Mesenchymal stem cell (in vitro differentiated cells and primary cell): ENCODE data around the gene P4HB.

Experiments
- DNase-seq: peaks from one replicate; pipeline ENCODE4 v3.0.0-alpha.2; 2013
- H2AFZ ChIP-seq: one replicate; pipeline ENCODE4 v1.6.1; 2013; ENCODE audit warnings: low read depth, mild to moderate bottlenecking, control low read depth, inconsistent platforms, low read length, moderate library complexity
- H2AK5ac ChIP-seq: 2 replicates; pipeline ENCODE4 v1.6.1; 2013; ENCODE audit warnings: low read length, moderate library complexity, mild to moderate bottlenecking, inconsistent platforms; ENCODE audit not compliant: severe bottlenecking
- H2BK120ac ChIP-seq: one replicate; pipeline ENCODE4 v1.6.1; 2013; ENCODE audit warnings: low read depth, mild to moderate bottlenecking, inconsistent platforms, low read length, moderate library complexity
- H2BK12ac ChIP-seq, 2 experiments: one replicate each; pipeline ENCODE4 v1.6.1; 2013; ENCODE audit warnings: inconsistent platforms in 2 of 2, low read length in 2 of 2, mild to moderate bottlenecking in 2 of 2, moderate library complexity in 2 of 2, control low read depth in 1 of 2
- H2BK15ac ChIP-seq: one replicate; pipeline ENCODE4 v1.6.1; 2013; ENCODE audit warnings: mild to moderate bottlenecking, low read depth, inconsistent platforms; ENCODE audit not compliant: poor library complexity, severe bottlenecking
- H2BK5ac ChIP-seq: 2 replicates; pipeline ENCODE4 v1.6.1; 2013; ENCODE audit warnings: low read depth, mild to moderate bottlenecking, low read length, control low read depth, inconsistent platforms; ENCODE audit not compliant: poor library complexity, severe bottlenecking
- H3K14ac ChIP-seq, 2 experiments: one replicate each; pipeline ENCODE4 v1.6.1; 2013; ENCODE audit warnings: inconsistent platforms in 2 of 2, low read length in 2 of 2, control low read depth in 1 of 2, mild to moderate bottlenecking in 1 of 2, moderate library complexity in 1 of 2
- H3K18ac ChIP-seq, 2 experiments: one replicate each; pipeline ENCODE4 v1.6.1; 2013; ENCODE audit warnings: inconsistent platforms in 2 of 2, low read length in 2 of 2, control low read depth in 1 of 2, low read depth in 1 of 2, mild to moderate bottlenecking in 1 of 2
- H3K23ac ChIP-seq, 2 experiments: one replicate each; pipeline ENCODE4 v1.6.1; 2013; ENCODE audit warnings: inconsistent platforms in 2 of 2, low read length in 2 of 2, mild to moderate bottlenecking in 2 of 2, moderate library complexity in 2 of 2, control low read depth in 1 of 2
- H3K27ac ChIP-seq: 2 replicates; pipeline ENCODE4 v1.5.1; 2013; ENCODE audit warnings: mild to moderate bottlenecking, moderate library complexity, low read length, control low read depth, inconsistent platforms; ENCODE audit not compliant: poor library complexity, severe bottlenecking
- H3K27me3 ChIP-seq, 2 experiments: 2 replicates each; pipeline versions ENCODE4 v1.6.1 to v1.7.0; 2013; ENCODE audit warnings: low read length in 2 of 2, mild to moderate bottlenecking in 2 of 2, moderate library complexity in 2 of 2, control low read depth in 1 of 2, inconsistent platforms in 1 of 2; ENCODE audit not compliant: control insufficient read depth in 1 of 2, insufficient read depth in 1 of 2
- H3K36me3 ChIP-seq, 2 experiments: 2 replicates each; pipeline versions ENCODE4 v1.6.1 to v1.7.0; 2013; ENCODE audit warnings: low read length in 2 of 2, control low read depth in 1 of 2, inconsistent platforms in 1 of 2, low read depth in 1 of 2, mild to moderate bottlenecking in 1 of 2; ENCODE audit not compliant: insufficient read depth in 2 of 2, control insufficient read depth in 1 of 2
- H3K4ac ChIP-seq, 2 experiments: one replicate each; pipeline ENCODE4 v1.6.1; 2013; ENCODE audit warnings: inconsistent platforms in 2 of 2, low read length in 2 of 2, mild to moderate bottlenecking in 2 of 2, moderate library complexity in 2 of 2, control low read depth in 1 of 2, low read depth in 1 of 2
- H3K4me1 ChIP-seq: 2 replicates; pipeline ENCODE4 v1.6.1; 2013; ENCODE audit warnings: low read depth, low read length, control low read depth; ENCODE audit not compliant: control insufficient read depth, insufficient read depth
- H3K4me2 ChIP-seq: 2 replicates; pipeline ENCODE4 v1.6.1; 2013; ENCODE audit warnings: low read length, mild to moderate bottlenecking, inconsistent platforms; ENCODE audit not compliant: poor library complexity, severe bottlenecking
- H3K4me3 ChIP-seq, 2 experiments: 2 replicates each; pipeline versions ENCODE4 v1.5.1 to v1.7.0; 2013; ENCODE audit warnings: low read length in 2 of 2, mild to moderate bottlenecking in 2 of 2, control low read depth in 1 of 2, low read depth in 1 of 2; ENCODE audit not compliant: insufficient read depth in 1 of 2
- H3K79me1 ChIP-seq: replicated peaks from 2 replicates; pipeline ENCODE4 v1.6.1; 2013; ENCODE audit warnings: mild to moderate bottlenecking, control low read depth, low read length, inconsistent platforms; ENCODE audit not compliant: poor library complexity, severe bottlenecking
- H3K9ac ChIP-seq: 2 replicates; pipeline ENCODE4 v1.7.0; 2013; ENCODE audit warnings: mild to moderate bottlenecking, low read length, moderate library complexity
- H3K9me3 ChIP-seq: 2 replicates; pipeline ENCODE4 v1.7.0; 2013; ENCODE audit warnings: mild to moderate bottlenecking, low read length; ENCODE audit not compliant: control insufficient read depth
- H4K8ac ChIP-seq: one replicate; pipeline ENCODE4 v1.6.1; 2013; ENCODE audit warnings: inconsistent platforms, mild to moderate bottlenecking, low read length, moderate library complexity
- H4K91ac ChIP-seq: one replicate; pipeline ENCODE4 v1.6.1; 2013; ENCODE audit warnings: mild to moderate bottlenecking, low read length, inconsistent platforms
- WGBS: methylation state at CpG from one replicate; pipeline ENCODE4 v1.1.7; 2013; ENCODE audit warnings: mixed read lengths; 5-methylcytosine and 5-hydroxymethylcytosine counted together

The P4HB gene

DNA sequence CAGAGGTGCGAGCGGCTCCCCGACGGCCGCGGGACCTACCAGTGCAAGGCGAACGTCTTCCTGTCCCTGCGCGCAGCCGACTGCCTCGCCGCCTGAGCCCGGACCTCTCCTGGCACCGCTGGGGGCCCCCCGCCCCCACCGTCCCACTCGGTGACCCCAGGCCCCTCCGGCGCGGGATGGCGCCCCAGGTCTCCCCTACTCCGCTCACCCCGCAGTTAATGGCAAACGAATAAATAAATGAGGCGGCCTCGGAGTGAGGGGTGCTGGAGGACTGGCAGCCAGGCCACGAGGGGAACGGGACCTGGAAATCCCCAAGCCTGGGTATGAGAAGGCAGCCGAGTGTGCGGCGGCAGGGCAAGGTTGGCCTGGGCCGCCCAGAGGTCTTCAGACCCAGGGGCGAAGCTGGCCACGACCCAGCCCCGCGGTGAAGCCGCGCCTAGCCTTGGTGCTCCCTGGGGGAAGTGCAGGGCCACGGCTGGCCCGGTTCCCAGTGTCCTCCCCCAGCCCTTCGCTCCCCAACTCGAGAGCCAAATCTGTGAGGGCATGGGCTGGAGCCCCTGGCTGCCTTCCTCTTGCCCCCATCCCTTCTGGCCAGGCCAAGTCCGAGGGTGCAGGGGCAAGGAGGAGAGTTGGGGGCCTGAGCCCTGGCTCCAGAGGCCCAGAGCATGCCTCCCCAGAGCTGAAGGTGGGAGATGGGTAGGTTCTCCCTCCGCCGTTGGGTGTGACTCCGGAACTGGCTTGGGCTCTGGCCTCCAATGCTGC is 42.5 kb upstream of the P4HB start:
- Histone ChIP-seq H3K9me3 (no peaks in the 10 kb centered on the region), H3K23ac (peak overlapping the region in 1 of 2 experiments; percentile 85), H3K27me3 (peaks cover 0 to 8% of the 10 kb centered on the region in 2 experiments), H2BK120ac (no peak overlapping the region), H3K4me2 (peak overlapping the region; percentile 70), H2AFZ (peak overlapping the region; percentile 34), H2BK15ac (peak overlapping the region; percentile 23), H2AK5ac (no peak overlapping the region), H3K9ac (no peak overlapping the region), H2BK12ac (no peak overlapping the region), H3K36me3 (peaks cover 50 to 79% of the 10 kb centered on the region in 2 experiments), H3K27ac (no peak overlapping the region), H3K79me1 (peaks cover 17% of the 10 kb centered on the region), H3K14ac (peak overlapping the region in 1 of 2 experiments; percentile 36), H3K4me1 (peaks cover 38% of the 10 kb centered on the region), H3K4me3 (peak overlapping the region in 1 of 2 experiments; percentile 55), H2BK5ac (no peak overlapping the region), H4K91ac (peak overlapping the region; percentile 22), H3K18ac (peak overlapping the region; percentile 47 to 65), H4K8ac (peak overlapping the region; percentile 74), H3K4ac (peak overlapping the region in 1 of 2 experiments; percentile 64)
- no peak for DNase-seq
- WGBS = 46% methylated on average over 45 of the region's 47 CpGs

GRCh38 chr17:81902023-81902652 is 41.8 kb upstream of the P4HB start, which contains the start of gene NPB:
TSS of gene NPB (plus strand) at chr17:81902238. CDS start at chr17:81902278, 40 bp downstream.
- H3K23ac ChIP-seq = peak within 1 kb of the TSS in 1 of 2 experiments; percentile 85
- H3K4ac ChIP-seq = peak within 1 kb of the TSS in 1 of 2 experiments; percentile 64
- peak within 1 kb of the TSS; percentile 40 to 58 for H3K4me3 ChIP-seq

DNA sequence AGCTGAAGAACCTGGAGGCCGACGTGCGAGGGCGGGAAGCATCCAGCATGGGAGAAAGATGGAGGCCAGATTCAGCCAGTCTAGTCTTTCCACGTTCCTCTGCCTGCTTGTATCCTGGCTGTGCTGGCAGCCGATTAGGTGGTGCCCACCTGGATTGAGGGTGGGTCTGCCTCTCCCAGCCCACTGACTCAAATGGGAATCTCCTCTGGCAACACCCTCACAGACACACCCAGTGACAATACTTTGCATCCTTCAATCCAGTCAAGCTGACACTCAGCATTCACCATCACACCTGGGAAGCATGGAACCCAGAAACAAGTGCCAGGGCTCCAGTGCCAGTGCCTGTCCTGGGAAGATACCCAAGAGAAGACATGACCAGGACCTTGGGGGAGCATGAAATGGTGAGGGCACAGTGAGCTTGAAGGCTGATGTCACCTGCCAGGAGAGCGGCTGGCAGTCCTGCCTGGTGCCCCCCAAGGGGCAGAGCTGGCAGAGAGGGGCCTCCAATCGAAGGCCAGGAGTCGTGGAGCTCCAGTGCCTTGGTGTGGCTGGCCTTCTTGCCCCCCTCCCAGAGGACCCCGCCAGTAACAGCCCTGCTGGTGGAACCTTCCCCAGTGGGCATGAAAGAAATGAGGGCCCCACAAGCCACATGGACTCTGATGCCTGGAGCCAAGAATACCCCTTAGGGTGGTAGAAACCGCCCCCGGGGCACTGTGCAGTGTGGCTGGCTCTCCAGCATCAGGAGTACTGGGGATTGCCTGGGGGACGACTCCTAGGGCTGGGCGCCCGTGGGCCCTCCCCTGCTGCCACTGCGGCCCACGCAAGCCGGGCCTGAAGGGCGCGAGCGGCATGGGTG is 41.1 kb upstream of the P4HB start:
- Histone ChIP-seq H3K27me3 (peaks cover 0 to 8% of the 10 kb centered on the region in 2 experiments), H4K8ac (no peak overlapping the region), H2BK5ac (no peak overlapping the region), H2AFZ (no peak overlapping the region), H3K18ac (peak overlapping the region; percentile 48 to 67), H3K14ac (peak overlapping the region in 1 of 2 experiments; percentile 62), H3K4me3 (peak overlapping the region; percentile 15 to 58), H3K79me1 (peaks cover 18% of the 10 kb centered on the region), H2BK120ac (no peak overlapping the region), H3K4me2 (peak overlapping the region; percentile 70), H2BK15ac (no peak overlapping the region), H3K36me3 (peaks cover 49 to 67% of the 10 kb centered on the region in 2 experiments), H3K4me1 (peaks cover 42% of the 10 kb centered on the region), H3K27ac (no peak overlapping the region), H4K91ac (peak overlapping the region; percentile 30), H3K9ac (no peak overlapping the region), H3K9me3 (no peaks in the 10 kb centered on the region), H3K4ac (peak overlapping the region in 1 of 2 experiments; percentile 50), H2AK5ac (no peak overlapping the region), H3K23ac (peak overlapping the region in 1 of 2 experiments; percentile 49), H2BK12ac (no peak overlapping the region)
- DNase-seq = no peak
- WGBS = 66% methylated on average over 21 of the region's 21 CpGs

More at GRCh38 chr17:81902023-81902652, 41.8 kb upstream of the P4HB start, which contains the start of gene NPB:
- peaks cover 0 to 8% of the 10 kb centered on the region in 2 experiments for H3K27me3 ChIP-seq
- H4K8ac ChIP-seq = peak within 1 kb of the TSS; percentile 74
- H3K4me2 ChIP-seq = peak within 1 kb of the TSS; percentile 70
- H4K91ac ChIP-seq = peak within 1 kb of the TSS; percentile 30
- peak within 1 kb of the TSS; percentile 48 to 67 for H3K18ac ChIP-seq
- peak within 1 kb of the TSS in 1 of 2 experiments; percentile 62 for H3K14ac ChIP-seq
- peak within 1 kb of the TSS; percentile 34 for H2AFZ ChIP-seq
- peaks cover 50 to 72% of the 10 kb centered on the region in 2 experiments for H3K36me3 ChIP-seq
- no peak within 1 kb of the TSS for H2BK12ac ChIP-seq
- DNase-seq = peak; percentile 12
- H3K27ac ChIP-seq = no peak within 1 kb of the TSS
- H3K9me3 ChIP-seq = no peaks in the 10 kb centered on the region
- no peak within 1 kb of the TSS for H3K9ac ChIP-seq
- no peak within 1 kb of the TSS for H2BK5ac ChIP-seq
- H3K79me1 ChIP-seq = peaks cover 17% of the 10 kb centered on the region
- 6% methylated on average over 56 of the region's 79 CpGs for WGBS
- H2BK15ac ChIP-seq = no peak within 1 kb of the TSS
- H2BK120ac ChIP-seq = no peak within 1 kb of the TSS
- no peak within 1 kb of the TSS for H2AK5ac ChIP-seq
- peaks cover 42% of the 10 kb centered on the region for H3K4me1 ChIP-seq
